Inflammatory macrophage treated with lipopolysaccharide for 4 hours (primary cell): Measurements from ENCODE around the gene DHTKD1.
"Not testable (repeated sequence)": the region's sequence is repeated elsewhere in the genome, so short reads cannot be mapped to it uniquely, and the experiment has no call there.

ENCODE experiments used
- DNase-seq: peaks from one replicate; pipeline ENCODE4 v3.0.0-alpha.2; 2020

The DHTKD1 gene

DNA sequence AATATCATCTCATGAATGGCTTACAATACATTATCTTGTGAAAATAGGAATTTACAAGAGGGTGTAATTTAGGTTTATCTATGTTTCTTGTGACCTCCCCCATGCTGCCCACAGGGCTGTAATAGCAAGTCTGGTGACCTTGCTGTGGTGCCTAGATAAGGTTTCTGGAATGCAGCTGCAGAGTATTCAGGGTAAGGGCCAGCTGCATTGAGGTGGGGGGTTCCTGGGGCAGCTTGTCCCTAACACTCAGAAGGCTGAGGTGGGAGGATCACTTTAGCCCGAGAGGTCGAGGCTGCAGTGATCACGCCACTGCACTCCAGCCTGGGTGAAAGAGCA, 5.3 kb upstream of the DHTKD1 start:
- no peak for DNase-seq

DNA sequence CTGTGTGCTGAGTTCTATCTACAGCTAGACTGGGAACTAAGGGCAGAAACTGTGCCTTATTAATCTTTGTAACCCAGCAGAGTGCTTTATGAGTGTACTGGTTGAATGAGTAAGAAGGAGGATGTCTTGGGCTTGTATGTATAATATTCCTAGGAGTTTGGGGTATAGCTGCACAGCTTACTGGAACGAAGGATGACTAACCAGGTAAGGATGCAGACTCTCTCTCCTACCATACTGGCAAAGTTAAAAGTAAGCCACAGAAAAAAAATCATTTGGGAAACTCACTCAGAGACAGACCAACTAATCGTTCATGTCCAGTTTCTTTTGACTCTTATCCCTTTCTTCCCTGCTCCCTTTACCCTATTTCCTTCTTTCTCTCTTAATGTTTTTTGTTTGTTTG, 1.4 kb upstream of the DHTKD1 start:
- DNase-seq, result no peak

DNA sequence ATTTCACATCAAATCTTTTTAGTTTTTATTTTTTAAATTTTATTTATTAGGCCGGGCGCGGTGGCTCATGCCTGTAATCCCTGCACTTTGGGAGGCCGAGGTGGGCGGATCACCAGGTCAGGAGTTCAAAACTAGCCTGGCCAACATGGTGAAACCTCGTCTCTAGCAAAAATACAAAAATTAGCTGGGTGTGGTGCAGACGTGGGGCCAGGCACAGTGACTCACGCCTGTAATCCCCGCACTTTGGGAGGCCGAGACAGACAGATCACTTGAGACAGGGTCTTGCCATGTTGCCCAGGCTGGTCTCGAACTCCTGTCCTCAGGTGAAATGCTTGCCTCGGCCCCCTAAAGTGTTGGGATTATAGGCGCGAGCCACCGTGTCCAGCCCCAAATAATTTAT, 2.7 kb downstream of the DHTKD1 start:
- DNase-seq, result not testable (repeated sequence)

DNA sequence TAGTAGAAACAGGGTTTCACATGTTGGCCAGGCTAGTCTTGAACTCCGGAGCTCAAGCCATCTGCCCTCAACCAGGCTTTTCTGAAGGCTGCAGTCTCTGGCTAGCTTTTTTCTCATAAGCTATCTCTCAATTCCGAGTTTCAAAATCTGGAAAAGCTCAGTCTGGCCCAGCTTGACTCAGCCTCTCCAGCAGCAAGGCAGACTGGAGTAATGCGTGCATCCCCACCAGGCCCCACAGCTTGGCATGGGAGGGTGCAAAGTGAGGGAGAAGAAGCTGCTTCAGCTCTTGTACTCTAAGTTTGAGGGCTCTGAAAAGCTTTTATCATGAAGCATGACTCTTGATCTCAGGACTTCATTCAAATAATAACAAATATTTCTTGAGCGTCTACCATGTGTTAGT, 4.8 kb downstream of the DHTKD1 start:
- no peak for DNase-seq

DNA sequence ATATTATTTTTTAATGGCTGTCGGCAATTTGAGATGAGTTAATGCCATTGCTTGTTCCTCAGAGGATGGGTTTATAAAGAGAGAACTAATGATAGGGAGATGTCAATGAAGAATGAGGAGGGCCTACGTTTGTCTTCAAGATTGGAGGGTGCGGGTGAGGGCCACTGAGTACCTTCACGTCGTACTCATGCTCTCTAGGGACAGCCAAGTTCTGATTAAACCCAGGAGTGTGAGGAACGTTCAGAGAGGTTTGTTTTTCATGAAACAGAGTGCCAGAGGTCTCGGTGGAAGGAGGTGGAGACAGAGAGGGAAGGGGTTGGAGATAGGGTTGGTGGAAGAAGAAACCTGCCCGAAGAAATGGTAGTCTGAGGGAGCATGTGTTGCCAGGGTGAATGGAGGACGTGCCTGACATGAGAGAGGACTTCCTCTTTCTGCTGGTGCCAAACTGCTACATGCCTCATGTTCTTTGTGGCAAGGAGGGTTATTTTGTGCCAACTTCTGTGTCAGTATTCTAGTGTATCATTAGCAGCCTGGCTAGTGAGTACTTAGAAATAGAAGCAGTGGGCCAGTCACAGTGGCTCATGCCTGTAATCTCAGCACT, 8.9 kb downstream of the DHTKD1 start:
- no peak for DNase-seq

DNA sequence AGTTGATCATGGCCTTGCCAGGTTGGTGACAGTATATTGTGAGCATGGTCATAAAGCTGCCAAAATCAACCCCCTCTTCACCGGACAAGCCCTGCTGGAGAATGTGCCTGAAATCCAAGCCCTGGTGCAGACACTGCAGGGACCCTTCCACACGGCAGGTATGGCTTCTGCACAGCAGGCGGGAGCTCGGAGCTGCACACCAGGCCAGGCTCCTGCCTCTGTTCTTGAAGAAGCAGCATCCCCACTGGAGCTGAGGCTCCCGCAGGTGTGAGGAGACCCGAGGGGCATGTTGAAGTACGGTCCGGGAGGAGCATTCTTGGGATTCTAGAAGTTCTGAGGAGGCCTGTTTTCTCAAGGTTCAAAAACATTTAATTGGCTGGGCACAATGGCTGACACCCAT, 12.7 kb downstream of the DHTKD1 start:
- DNase-seq, result no peak

DNA sequence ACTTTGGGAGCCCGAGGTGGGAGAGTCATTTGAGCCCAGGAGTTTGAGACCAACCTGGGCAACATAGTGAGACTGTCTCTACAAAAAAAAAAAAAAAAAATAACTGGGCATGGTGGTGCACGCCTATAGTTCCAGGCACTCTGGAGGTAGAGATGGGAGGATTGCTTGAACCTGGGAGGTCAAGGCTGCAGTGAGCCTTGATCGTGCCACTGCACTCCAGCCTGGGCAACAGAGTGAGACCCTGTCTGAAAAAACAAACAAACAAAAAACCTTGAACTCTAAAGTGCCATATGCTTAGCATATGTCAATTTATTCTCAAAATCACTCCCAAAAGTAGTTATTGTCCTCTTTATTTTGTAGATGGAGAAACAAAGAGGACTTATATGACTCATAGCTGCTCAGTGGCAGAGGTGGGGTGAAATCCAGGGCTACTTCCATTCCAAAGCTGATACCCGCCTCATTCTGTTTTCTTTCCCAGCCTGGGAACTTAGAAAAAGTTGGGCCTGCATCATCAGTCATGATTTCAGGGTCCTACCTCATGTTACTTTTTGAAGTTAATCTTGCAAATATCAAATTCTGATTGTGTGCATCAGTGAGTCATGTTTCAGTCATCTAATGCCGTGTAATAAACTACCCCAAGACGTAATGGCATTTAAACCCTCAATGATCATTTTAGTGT, 13.3 kb downstream of the DHTKD1 start:
- DNase-seq, result no peak

DNA sequence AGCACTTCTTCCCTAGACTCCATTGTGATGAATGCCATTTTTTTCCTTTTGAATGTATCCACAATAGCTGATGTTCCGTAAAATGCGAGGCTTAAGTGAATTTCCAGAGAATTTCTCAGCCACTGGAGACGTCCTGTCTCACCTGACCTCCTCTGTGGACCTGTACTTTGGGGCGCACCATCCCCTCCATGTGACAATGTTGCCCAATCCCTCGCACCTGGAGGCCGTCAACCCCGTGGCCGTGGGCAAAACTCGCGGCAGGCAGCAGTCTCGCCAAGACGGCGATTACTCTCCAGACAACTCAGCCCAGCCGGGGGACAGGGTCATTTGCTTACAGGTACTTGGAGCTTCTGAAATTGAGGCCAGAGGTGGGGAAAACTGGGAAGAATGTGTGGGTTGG, 20.2 kb downstream of the DHTKD1 start:
- DNase-seq, result no peak

DNA sequence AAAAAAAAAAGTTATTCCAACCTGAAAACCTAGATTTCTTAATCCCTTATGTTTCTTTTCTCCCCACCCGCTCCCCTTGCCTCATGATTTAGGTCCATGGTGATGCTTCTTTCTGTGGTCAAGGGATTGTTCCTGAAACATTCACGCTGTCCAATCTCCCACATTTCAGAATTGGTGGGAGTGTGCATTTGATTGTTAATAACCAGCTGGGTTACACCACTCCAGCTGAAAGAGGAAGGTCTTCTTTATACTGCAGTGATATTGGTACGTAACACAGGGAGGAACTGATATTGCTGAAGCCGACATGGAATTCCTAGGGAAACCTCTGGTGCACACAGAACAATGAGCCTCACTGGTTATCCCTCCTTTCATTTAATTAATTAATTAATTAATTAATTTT, 22.7 kb downstream of the DHTKD1 start:
- DNase-seq, result peak; percentile 64

DNA sequence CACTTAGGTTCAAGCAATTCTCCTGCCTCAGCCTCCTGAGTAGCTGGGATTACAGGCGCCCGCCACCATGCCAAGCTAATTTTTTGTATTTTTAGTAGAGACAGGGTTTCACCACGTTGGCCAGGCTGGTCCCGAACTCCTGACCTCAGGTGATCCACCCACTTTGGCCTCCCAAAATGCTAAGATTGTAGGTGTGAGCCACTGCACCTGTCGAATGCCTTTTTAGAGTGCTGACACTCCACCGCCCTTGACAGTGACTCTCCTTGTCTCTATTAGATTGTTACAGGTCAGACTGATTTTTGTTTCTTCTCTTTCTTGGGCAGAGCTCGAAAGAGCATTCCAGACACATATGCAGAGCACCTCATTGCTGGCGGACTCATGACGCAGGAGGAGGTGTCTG, 28.6 kb downstream of the DHTKD1 start:
- not testable (repeated sequence) for DNase-seq

DNA sequence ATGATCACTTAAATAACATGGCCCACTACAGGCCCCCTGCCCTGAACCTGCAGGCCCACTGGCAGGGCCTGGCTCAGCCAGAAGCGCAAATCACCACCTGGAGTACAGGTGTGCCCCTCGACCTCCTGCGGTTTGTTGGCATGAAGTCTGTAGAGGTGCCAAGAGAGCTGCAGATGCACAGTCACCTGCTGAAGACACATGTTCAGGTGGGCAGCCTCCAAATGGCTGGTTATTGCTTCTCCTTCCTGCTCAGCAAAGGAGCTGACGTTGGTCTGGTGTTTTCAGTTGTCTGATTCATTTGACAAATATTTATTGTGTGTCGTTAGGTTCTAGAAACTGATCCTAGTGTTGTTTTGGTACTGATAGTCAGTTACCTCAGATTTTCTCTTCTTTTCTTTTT, 29.0 kb downstream of the DHTKD1 start:
- no peak for DNase-seq

DNA sequence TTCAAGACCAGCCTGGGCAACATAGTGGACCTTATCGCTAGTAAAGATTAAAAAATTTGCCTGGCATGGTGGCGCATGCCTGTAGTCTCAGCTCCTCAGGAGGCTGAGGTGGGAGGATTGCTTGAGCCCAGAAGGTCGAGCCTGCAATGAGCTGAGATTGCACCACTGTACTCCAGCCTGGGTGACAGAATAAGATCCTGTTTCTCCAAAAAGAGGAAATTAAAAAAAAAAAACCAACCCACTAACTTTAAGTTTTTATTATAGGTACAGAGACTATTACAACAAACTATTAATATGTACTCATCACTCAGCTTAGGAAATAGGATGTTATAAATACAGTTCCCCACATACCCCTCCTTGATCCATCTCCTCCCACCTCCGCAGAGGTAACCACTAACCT, 30.2 kb downstream of the DHTKD1 start:
- peak; percentile 44 for DNase-seq

DNA sequence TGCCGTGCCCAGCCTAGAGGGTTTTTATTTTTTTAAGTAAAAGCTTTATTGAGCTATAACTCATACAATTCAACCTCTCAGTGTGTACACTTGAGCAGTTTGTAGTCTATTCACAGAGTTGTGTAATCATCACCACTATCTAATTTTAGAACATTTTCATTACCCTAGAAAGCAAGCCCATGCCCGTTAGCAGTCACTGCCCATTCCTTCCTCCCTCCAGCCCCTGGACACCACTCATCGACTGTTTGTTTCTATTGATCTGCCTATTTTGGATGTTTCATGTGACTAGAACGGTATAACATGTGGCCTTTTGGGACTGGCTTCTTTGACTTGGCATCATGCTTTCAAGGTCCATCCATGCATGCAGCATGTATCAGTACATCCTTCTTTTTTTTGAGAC, 35.0 kb downstream of the DHTKD1 start:
- peak; percentile 52 for DNase-seq

DNA sequence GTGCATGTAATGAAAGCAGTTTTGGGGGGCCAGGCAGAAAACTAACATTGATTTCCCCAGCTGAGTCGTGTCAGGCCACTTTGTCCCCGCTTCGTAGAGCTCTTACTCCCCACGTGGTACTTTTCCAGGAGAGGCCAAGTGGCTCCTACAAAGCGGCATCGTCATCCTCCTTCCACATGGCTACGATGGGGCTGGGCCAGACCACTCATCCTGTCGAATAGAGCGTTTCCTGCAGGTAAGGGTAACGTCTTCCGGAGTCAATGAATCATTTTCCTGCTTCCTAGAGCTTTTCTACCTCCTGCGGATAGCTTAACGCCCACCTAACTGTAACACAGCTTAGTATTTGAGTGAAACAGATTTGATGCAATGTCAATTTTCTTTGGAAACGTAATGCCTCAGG, 39.0 kb downstream of the DHTKD1 start:
- no peak for DNase-seq

DNA sequence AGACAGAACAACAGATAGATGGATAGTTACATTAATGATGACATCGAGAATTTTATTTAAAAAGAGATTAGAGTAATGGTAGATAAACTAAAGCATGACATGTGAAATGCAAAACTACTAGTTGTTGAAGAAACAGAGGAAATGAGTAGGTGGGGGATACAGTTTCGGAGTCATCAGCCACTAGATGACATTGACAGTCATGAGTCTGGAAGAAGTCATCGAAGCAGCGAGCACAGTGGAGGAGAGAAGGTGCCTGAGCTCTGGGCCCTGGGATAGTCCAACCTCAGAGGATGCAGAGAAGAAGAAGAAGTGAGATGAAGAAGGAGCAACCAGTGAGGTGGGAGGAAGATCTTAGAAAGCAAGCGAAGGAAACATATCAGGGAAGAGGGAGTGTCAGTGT, 40.5 kb downstream of the DHTKD1 start:
- DNase-seq, result peak; percentile 67

DNA sequence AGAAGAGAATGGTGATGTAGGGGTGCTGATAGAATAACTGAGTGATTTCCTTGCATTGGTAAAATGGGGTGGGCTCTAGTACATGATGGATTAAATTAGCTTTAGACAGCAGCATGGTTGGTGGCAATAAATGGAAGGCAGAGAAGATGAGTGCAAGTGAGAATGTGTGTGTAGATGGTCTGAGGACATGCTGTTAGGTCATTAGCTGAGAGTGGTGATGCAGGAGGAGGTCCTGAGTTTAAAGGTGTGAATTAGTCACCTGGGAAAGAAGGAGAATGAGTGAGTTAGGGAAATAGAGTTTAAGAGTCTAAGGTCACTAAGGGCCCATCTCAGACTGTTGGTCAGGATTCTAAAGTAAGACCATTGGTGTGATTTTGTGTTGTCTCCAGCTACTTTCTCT, 42.8 kb downstream of the DHTKD1 start:
- no peak for DNase-seq

DNA sequence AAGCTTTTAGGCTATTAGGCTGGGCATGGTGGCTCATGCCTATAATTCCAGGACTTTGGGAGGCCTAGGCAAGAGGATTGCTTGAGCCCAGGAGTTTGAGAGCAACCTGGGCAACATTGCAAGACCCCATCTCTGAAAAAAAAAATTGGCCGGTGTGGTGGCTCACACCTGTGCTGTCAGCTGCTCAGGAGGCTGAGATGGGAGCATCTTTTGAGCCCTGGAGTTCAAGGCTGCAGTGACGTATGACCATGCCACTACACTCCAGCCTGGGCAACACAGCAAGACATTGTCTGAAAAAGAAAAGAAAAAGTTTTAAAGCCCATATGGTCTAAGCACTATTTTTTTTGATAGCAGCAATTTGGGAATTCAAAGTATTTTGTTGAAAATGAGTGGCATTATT, 44.9 kb downstream of the DHTKD1 start:
- DNase-seq, result no peak

DNA sequence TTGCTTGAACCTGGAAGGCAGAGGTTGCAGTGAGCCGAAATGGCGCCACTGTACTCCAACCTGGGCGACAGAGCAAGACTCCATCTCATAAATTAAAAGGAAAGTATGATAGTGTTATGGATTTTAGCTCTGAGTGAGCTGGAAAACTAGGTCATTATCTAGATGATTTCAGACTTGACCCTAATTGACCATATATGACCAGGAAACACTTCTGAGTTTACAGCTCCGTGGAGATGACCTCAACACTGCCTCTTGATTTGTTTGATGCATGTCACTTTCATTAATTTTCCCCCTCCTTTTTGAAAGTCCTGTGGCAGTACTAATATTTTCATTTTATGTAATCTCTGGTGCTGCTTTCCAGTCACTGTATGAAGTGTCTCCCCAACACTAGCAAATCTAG, 52.9 kb downstream of the DHTKD1 start:
- DNase-seq, result no peak

DNA sequence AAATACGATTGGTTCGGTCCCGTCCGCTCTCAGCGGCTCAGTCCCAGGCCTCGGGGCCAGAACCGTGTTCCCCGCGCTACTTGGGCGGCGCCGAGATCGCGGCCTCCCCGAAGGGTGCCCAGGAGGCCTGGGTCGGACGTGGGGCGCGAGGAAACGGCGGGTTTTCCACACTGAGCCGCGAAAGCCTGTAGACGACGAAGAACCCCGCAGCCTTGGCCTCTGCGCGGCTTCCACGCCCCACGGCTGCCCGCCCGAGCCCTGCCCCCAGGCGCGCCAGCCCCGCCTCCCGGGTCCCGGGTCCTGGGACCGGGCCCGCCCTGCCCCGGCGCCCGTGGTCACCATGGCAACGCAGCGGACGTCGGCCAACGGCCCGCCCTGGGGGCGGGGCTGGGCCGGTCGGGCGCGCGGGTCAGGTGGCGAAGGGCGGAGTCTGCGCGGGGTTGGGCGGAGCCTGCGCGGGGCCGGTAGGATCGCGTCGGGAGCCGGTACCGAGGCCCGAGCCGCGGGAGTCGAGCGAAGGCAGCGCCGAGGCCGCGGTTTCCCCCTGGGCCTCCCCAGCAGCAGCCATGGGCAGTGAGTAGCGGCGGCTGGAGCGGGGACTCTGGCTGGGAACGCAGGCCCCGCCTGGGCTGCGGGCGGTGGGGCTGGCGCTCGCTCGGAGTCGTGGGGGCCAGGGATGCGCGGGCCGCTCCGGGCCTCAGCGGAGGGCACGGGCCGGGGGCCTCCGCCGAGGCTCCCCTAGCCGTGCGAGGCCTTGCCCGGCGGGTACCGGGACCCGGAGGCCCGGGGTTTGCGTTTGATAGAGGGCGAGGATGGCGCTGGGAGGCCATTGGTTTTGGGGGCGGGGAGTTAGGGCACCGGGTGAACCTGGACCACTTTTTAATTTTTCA, 60.7 kb downstream of the DHTKD1 start, which contains the start of gene SEC61A2:
TSS of gene SEC61A2 (plus strand) at position 456 of the 890 bp plus-strand sequence. CDS start at position 567, 111 bp downstream.
- DNase-seq, result peak; percentile 96

DNA sequence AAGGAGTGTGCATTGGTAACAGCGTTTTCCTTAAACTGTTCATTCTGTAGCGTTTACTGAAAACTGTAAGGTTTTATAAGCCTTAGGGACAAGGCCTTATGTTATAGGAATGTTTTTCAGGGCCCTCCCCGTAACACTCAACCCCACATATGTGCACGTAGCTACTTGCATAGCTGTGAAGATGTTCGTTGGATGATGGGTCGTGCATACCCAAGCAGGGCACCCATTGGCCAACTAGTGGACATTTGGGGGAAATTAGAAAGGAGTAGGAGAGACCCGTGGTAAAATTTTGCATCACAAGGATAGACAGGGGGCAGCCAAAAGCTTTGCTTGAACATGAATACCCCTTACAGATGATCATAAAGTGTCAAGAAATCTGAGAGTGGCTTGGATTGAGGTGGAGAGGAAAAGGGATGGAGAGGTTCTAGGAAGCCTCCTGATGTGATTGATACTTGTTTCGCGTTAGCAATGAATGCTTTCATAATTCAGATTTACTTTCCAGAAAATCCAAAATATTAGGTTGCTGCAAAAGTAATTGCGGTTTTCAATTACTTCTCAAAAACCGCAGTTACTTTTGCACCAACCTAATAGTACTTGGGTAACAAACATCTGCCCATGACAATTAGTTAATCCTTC, 61.6 kb downstream of the DHTKD1 start:
- peak; percentile 53 for DNase-seq

DNA sequence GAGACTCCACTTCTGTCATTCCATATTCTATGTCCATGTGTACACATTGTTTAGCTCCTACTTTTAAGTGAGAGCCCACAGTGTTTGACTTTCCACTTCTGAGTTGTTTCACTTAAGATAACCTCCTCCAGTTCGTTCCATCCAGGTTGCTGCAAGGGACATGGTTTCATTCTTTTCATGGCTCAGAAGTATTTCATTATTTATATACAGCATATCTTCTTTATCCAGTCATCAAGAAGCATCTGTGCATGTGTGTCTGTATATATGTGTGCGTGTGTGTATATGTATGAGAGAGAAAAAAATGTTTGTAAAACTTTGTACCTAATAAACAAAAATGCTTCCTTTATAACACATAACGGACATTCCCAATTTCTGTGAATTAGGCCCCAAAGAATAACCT, 66.9 kb downstream of the DHTKD1 start:
- DNase-seq, result no peak

DNA sequence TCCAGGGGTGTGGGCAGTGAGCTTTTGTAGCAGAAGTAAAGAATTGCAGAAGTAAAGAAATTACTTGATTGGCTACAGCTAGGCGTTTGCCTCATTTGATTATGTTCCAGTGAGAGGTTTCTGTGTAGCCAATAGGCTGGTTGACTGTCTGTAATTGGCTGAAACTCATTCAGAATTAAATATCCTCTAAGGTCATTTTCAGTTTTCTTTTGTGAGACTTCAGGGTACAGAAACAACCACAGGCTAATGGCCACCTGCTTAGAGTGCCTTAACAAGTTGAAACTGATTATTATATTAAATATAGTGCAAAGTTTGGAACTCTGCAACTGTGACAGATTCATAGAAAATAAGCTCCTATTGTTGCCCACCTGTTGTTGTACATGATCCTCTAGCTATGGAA, 71.3 kb downstream of the DHTKD1 start:
- no peak for DNase-seq

DNA sequence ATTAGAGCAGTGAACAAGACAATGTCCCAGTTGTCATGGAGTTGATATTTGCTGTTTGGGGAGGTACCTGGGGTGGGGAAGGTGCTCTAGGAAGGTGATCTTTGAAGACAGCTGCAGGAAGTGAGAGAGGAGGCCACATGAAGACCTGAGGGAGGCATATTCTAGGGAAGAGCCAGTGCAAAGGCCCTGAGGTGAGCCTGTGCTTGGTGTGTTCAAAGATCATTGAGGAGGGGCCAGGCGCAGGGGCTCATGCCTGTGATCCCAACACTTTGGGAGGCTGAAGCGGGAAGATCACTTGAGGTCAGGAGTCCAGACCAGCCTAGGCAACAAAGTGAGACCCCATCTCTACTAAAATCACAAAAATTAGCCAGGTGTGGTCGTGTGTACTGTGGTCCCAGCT, 75.8 kb downstream of the DHTKD1 start:
- DNase-seq, result no peak

DNA sequence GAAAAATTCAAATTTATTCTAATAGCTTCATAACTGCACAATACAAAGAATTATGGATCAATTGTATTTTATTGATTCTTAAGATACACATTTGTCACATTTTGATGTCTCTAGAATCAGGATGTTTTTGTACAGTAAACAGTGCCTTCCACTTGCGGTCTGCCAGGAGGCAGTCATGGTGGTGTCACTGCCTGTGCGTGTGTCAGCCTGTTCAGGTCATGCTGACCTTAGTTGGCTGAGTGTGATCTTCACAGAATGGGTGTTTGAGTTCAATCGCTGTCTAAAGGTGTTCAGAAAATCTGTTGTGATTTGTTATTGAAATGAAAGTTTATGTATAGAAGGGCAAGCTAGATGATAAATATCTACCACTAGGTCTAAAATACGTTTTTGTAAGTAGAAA, 81.4 kb downstream of the DHTKD1 start:
- DNase-seq, result no peak
